ENCODE measurements around the gene SUSD6.
A peak's percentile ranks its signal among the peaks of the same experiment; 100 is the strongest.
"Not testable (repeated sequence)": the region's sequence is repeated elsewhere in the genome, so short reads cannot be mapped to it uniquely, and the experiment has no call there.

SUSD6 gene

GRCh38 chr14:69713993-69714679 is 102.7 kb downstream of the SUSD6 start:
- Histone ChIP-seq H3K23ac (ENCODE audit: low read length) (no peak overlapping the region), H3K79me1 (ENCODE audit: low read length) (no peaks in the 10 kb centered on the region), H3K9ac (ENCODE audit: low read length) (no peak overlapping the region), H3K18ac (ENCODE audit: low read length) (no peak overlapping the region), H2BK5ac (ENCODE audit: low read length) (no peak overlapping the region), H4K8ac (ENCODE audit: low read depth, low read length) (no peak overlapping the region), H2BK120ac (ENCODE audit: low read depth, low read length) (no peak overlapping the region), H3K4me1 (ENCODE audit: control insufficient read depth, low read depth, low read length) (peaks cover 12% of the 10 kb centered on the region), H4K5ac (ENCODE audit: low read length) (no peak overlapping the region), H3K36me3 (ENCODE audit: control insufficient read depth, insufficient read depth, low read length) (no peaks in the 10 kb centered on the region), H2AK5ac (ENCODE audit: low read length) (no peak overlapping the region), H3K79me2 (ENCODE audit: control insufficient read depth, insufficient read depth, low read length) (no peaks in the 10 kb centered on the region), H3K27ac (ENCODE audit: low read depth, low read length) (no peak overlapping the region), H2BK15ac (replicated peaks; ENCODE audit: low read depth) (no peak overlapping the region), H3K4me2 (ENCODE audit: low read length) (no peak overlapping the region), H3K4ac (ENCODE audit: low read depth, low read length) (no peak overlapping the region), H3K4me3 (ENCODE audit: low read length) (no peak overlapping the region), H3K27me3 (ENCODE audit: insufficient read depth, low read length, poor library complexity) (no peaks in the 10 kb centered on the region), H3K56ac (ENCODE audit: low read length) (no peak overlapping the region)
- WGBS (ENCODE audit: extremely low coverage, insufficient coverage, low lambda C conversion rate): no CpG with 5 or more reads among the region's 9 CpGs
- DNase-seq: no peak

- H3K79me1 ChIP-seq (ENCODE audit: low read length): no peaks in the 10 kb centered on the region
- no peak overlapping the region for H3K4me2 ChIP-seq (ENCODE audit: low read length)
- no peak overlapping the region for H3K4ac ChIP-seq (ENCODE audit: low read depth, low read length)
- no peak overlapping the region for H3K27ac ChIP-seq (ENCODE audit: low read depth, low read length)
- no peak overlapping the region for H4K8ac ChIP-seq (ENCODE audit: low read depth, low read length)
- no peak overlapping the region for H2BK15ac ChIP-seq (replicated peaks; ENCODE audit: low read depth)
- no peak overlapping the region for H2AK5ac ChIP-seq (ENCODE audit: low read length)
- no peak overlapping the region for H2BK120ac ChIP-seq (ENCODE audit: low read depth, low read length)
- no peak overlapping the region for H3K9ac ChIP-seq (ENCODE audit: low read length)
- H2BK5ac ChIP-seq (ENCODE audit: low read length): no peak overlapping the region
- no peaks in the 10 kb centered on the region for H3K27me3 ChIP-seq (ENCODE audit: insufficient read depth, low read length, poor library complexity)
- no peak overlapping the region for H3K56ac ChIP-seq (ENCODE audit: low read length)
- H3K23ac ChIP-seq (ENCODE audit: low read length): no peak overlapping the region
- H3K79me2 ChIP-seq (ENCODE audit: control insufficient read depth, insufficient read depth, low read length): no peaks in the 10 kb centered on the region
- no peak overlapping the region for H4K5ac ChIP-seq (ENCODE audit: low read length)
- H3K18ac ChIP-seq (ENCODE audit: low read length): no peak overlapping the region
- no CpG with 5 or more reads among the region's 13 CpGs for WGBS (ENCODE audit: extremely low coverage, insufficient coverage, low lambda C conversion rate)
- no peaks in the 10 kb centered on the region for H3K36me3 ChIP-seq (ENCODE audit: control insufficient read depth, insufficient read depth, low read length)
- no peak for DNase-seq
- H3K4me3 ChIP-seq (ENCODE audit: low read length): no peak overlapping the region
- peaks cover 12% of the 10 kb centered on the region for H3K4me1 ChIP-seq (ENCODE audit: control insufficient read depth, low read depth, low read length)
These were observed 104.5 kb downstream of the SUSD6 start for GRCh38 chr14:69715725-69716477.

GRCh38 chr14:69716478-69717187 is 105.2 kb downstream of the SUSD6 start:
- H3K79me2 ChIP-seq (ENCODE audit: control insufficient read depth, insufficient read depth, low read length): no peaks in the 10 kb centered on the region
- no peak overlapping the region for H3K4me3 ChIP-seq (ENCODE audit: low read length)
- peaks cover 12% of the 10 kb centered on the region for H3K4me1 ChIP-seq (ENCODE audit: control insufficient read depth, low read depth, low read length)
- no peak overlapping the region for H3K4ac ChIP-seq (ENCODE audit: low read depth, low read length)
- H3K23ac ChIP-seq (ENCODE audit: low read length): no peak overlapping the region
- no peak overlapping the region for H4K8ac ChIP-seq (ENCODE audit: low read depth, low read length)
- no peak overlapping the region for H3K9ac ChIP-seq (ENCODE audit: low read length)
- H3K56ac ChIP-seq (ENCODE audit: low read length): no peak overlapping the region
- no peak overlapping the region for H3K27ac ChIP-seq (ENCODE audit: low read depth, low read length)
- H2AK5ac ChIP-seq (ENCODE audit: low read length): no peak overlapping the region
- no peak overlapping the region for H2BK15ac ChIP-seq (replicated peaks; ENCODE audit: low read depth)
- H3K18ac ChIP-seq (ENCODE audit: low read length): no peak overlapping the region
- no peaks in the 10 kb centered on the region for H3K27me3 ChIP-seq (ENCODE audit: insufficient read depth, low read length, poor library complexity)
- H4K5ac ChIP-seq (ENCODE audit: low read length): no peak overlapping the region
- H3K36me3 ChIP-seq (ENCODE audit: control insufficient read depth, insufficient read depth, low read length): no peaks in the 10 kb centered on the region
- H3K4me2 ChIP-seq (ENCODE audit: low read length): no peak overlapping the region
- no CpG with 5 or more reads among the region's 5 CpGs for WGBS (ENCODE audit: extremely low coverage, insufficient coverage, low lambda C conversion rate)
- peak; percentile 21 for DNase-seq
- no peaks in the 10 kb centered on the region for H3K79me1 ChIP-seq (ENCODE audit: low read length)
- no peak overlapping the region for H2BK5ac ChIP-seq (ENCODE audit: low read length)
- H2BK120ac ChIP-seq (ENCODE audit: low read depth, low read length): no peak overlapping the region

GRCh38 chr14:69718614-69719013 is 107.2 kb downstream of the SUSD6 start:
- H4K5ac ChIP-seq (ENCODE audit: low read length); H3K4ac ChIP-seq (ENCODE audit: low read depth, low read length); H3K56ac ChIP-seq (ENCODE audit: low read length); H3K18ac ChIP-seq (ENCODE audit: low read length); H3K23ac ChIP-seq (ENCODE audit: low read length); H2BK120ac ChIP-seq (ENCODE audit: low read depth, low read length); H2BK5ac ChIP-seq (ENCODE audit: low read length); H2AK5ac ChIP-seq (ENCODE audit: low read length); H3K9ac ChIP-seq (ENCODE audit: low read length); H4K8ac ChIP-seq (ENCODE audit: low read depth, low read length); H3K79me2 ChIP-seq (ENCODE audit: control insufficient read depth, insufficient read depth, low read length); H3K36me3 ChIP-seq (ENCODE audit: control insufficient read depth, insufficient read depth, low read length); H3K27me3 ChIP-seq (ENCODE audit: insufficient read depth, low read length, poor library complexity); H3K79me1 ChIP-seq (ENCODE audit: low read length); H3K4me3 ChIP-seq (ENCODE audit: low read length); H2BK15ac ChIP-seq (replicated peaks; ENCODE audit: low read depth); DNase-seq; H3K27ac ChIP-seq (ENCODE audit: low read depth, low read length); H3K4me1 ChIP-seq (ENCODE audit: control insufficient read depth, low read depth, low read length); H3K4me2 ChIP-seq (ENCODE audit: low read length): not testable (repeated sequence)
- no CpG with 5 or more reads among the region's 2 CpGs for WGBS (ENCODE audit: extremely low coverage, insufficient coverage, low lambda C conversion rate)

- no peak overlapping the region for H3K23ac ChIP-seq (ENCODE audit: low read length)
- H3K79me2 ChIP-seq (ENCODE audit: control insufficient read depth, insufficient read depth, low read length): no peaks in the 10 kb centered on the region
- no peak overlapping the region for H3K4me3 ChIP-seq (ENCODE audit: low read length)
- H3K27ac ChIP-seq (ENCODE audit: low read depth, low read length): no peak overlapping the region
- no peak overlapping the region for H2BK15ac ChIP-seq (replicated peaks; ENCODE audit: low read depth)
- H3K9ac ChIP-seq (ENCODE audit: low read length): no peak overlapping the region
- no peak overlapping the region for H3K4ac ChIP-seq (ENCODE audit: low read depth, low read length)
- H3K79me1 ChIP-seq (ENCODE audit: low read length): no peaks in the 10 kb centered on the region
- H3K36me3 ChIP-seq (ENCODE audit: control insufficient read depth, insufficient read depth, low read length): no peaks in the 10 kb centered on the region
- H2BK5ac ChIP-seq (ENCODE audit: low read length): no peak overlapping the region
- H4K5ac ChIP-seq (ENCODE audit: low read length): no peak overlapping the region
- no peak for DNase-seq
- H3K18ac ChIP-seq (ENCODE audit: low read length): no peak overlapping the region
- H4K8ac ChIP-seq (ENCODE audit: low read depth, low read length): no peak overlapping the region
- no peak overlapping the region for H2AK5ac ChIP-seq (ENCODE audit: low read length)
- no peak overlapping the region for H2BK120ac ChIP-seq (ENCODE audit: low read depth, low read length)
- H3K56ac ChIP-seq (ENCODE audit: low read length): no peak overlapping the region
- H3K27me3 ChIP-seq (ENCODE audit: insufficient read depth, low read length, poor library complexity): no peaks in the 10 kb centered on the region
- no CpG with 5 or more reads among the region's 7 CpGs for WGBS (ENCODE audit: extremely low coverage, insufficient coverage, low lambda C conversion rate)
- no peak overlapping the region for H3K4me2 ChIP-seq (ENCODE audit: low read length)
- H3K4me1 ChIP-seq (ENCODE audit: control insufficient read depth, low read depth, low read length): no peaks in the 10 kb centered on the region
These were observed 108.1 kb downstream of the SUSD6 start for GRCh38 chr14:69719501-69719951.

Measured in mesendoderm (in vitro differentiated cells).